Measurements from ENCODE around the gene GPR37L1.

DNA sequence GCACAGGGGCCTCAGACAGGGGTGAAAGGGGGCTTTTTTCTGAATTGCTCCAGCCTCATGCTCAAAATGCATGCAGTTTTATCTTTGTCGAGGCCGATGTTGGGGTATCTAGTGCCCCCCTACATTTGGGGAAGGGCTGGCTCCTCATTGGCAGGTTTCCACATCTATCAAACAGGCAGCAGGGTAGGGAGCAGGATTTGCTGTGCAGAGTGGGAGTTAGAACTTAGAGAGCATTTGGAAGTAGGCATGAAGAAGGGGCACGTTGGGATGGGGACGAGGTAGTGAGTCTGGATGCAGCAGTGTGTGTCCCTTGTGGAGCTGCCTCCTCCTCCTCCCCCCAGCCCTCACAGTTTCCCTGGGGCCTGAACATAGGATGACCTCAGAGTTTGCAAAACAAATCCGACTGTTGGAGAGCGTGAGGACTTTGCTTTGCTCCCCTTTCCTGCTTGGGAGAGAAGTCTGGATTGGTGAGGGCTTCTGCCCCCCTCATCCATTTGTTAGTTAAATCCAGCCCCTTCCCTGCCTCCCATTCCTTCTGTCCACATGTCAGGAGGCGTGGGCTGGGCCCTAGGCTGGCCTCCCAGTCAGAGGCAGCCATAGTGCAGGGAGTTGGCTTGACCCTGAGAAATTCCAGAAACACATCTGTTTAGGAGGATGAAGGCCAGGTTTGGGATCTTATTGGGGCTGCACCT, 36.9 kb upstream of the GPR37L1 start:
- TF ChIP-seq, protein P1, sequence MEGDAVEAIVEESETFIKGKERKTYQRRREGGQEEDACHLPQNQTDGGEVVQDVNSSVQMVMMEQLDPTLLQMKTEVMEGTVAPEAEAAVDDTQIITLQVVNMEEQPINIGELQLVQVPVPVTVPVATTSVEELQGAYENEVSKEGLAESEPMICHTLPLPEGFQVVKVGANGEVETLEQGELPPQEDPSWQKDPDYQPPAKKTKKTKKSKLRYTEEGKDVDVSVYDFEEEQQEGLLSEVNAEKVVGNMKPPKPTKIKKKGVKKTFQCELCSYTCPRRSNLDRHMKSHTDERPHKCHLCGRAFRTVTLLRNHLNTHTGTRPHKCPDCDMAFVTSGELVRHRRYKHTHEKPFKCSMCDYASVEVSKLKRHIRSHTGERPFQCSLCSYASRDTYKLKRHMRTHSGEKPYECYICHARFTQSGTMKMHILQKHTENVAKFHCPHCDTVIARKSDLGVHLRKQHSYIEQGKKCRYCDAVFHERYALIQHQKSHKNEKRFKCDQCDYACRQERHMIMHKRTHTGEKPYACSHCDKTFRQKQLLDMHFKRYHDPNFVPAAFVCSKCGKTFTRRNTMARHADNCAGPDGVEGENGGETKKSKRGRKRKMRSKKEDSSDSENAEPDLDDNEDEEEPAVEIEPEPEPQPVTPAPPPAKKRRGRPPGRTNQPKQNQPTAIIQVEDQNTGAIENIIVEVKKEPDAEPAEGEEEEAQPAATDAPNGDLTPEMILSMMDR (IDR thresholded peaks at IDR 0.05; ENCODE audit: low read depth, low read length, missing input control): no peak
- TF ChIP-seq, protein P2, sequence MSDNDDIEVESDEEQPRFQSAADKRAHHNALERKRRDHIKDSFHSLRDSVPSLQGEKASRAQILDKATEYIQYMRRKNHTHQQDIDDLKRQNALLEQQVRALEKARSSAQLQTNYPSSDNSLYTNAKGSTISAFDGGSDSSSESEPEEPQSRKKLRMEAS (IDR thresholded peaks at IDR 0.05): no peak
- TF ChIP-seq YY1 (IDR thresholded peaks at IDR 0.05) (no peak), TAF1 (conservative IDR thresholded peaks at IDR 0.05) (no peak), EGR1 (IDR thresholded peaks at IDR 0.05; ENCODE audit: low read depth in 2 of 2) (no peak), RXRA (IDR thresholded peaks at IDR 0.05) (no peak), JUND (IDR thresholded peaks at IDR 0.05) (no peak)
- TF ChIP-seq, protein P3, sequence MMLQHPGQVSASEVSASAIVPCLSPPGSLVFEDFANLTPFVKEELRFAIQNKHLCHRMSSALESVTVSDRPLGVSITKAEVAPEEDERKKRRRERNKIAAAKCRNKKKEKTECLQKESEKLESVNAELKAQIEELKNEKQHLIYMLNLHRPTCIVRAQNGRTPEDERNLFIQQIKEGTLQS (IDR thresholded peaks at IDR 0.05): no peak
